Measurements from ENCODE around the gene NCAM2. TPM values are rescaled to one million over a fixed set of nuclear protein-coding genes. Genes with fewer than 3 reads are reported as not detected.

The NCAM2 gene
- polyA plus RNA-seq, 3 donors, result not detected

DNA sequence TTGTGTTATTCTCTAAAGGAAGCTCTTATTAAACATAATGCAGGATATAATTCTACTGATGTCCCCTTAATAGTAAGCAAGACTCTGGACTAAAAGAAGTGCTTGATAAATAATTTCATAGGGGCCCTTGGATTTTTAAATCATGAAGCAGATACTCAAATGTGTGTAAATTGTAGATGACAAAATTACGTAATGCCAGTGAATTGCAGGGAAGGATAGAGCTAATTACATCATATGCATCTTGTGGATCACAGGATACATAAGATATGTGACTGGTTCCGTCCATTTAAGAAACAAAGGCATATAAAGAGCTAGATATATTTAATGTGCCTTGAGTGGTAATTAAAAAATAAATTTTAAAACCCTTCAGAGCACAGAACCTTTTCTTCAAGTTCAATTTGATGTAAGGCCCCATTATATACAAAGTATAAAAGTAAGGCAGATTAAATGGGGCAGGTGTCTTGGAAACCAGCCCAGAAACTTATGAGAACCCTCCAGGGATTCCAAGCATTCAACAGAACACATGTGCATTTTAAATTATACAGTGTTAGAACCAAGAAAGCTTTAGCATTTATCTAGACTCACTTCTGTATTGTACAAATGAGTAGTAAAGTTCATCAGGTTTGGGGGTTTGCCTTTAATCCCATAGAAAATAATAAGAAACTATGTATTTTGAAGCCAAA is 190.4 kb downstream of the NCAM2 start:
- WGBS (ENCODE audit: insufficient coverage), result no CpG with 5 or more reads among the region's 2 CpGs
- no peaks in the 10 kb centered on the region for H3K9me3 ChIP-seq (replicated peaks in 1 of 2; ENCODE audit: control insufficient read depth in 1 of 2, insufficient read depth in 1 of 2, low read length in 2 of 2)

DNA sequence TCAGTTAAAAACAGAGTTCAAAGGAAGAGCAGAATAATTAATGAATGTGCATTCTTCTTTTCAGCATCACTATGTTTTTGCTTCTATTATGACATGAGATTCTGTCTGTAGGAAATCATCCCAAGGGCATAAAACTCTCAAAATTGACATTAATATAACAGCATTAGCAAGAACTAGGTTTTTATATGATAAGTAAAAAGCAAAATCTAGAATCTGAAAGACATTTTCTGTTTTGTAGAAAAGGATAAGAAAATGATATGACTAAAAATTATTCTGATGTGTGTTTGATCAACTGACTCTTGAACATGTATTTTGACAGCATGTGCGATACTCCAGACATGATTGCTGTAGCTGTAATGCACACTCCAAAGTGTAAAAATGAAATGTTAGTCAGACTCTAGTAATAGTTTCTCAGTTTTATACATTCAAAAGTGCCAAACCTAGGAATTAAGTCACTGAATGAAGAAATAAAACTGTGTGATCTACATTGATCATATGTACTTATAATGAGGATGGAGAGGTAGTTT is 197.3 kb downstream of the NCAM2 start:
- no peak for DNase-seq
- Histone ChIP-seq H3K36me3 (replicated peaks in 1 of 2; ENCODE audit: control insufficient read depth in 1 of 2, insufficient read depth in 2 of 2, low read length in 2 of 2) (no peaks in the 10 kb centered on the region), H3K9me3 (replicated peaks in 1 of 2; ENCODE audit: control insufficient read depth in 1 of 2, insufficient read depth in 1 of 2, low read length in 2 of 2) (no peaks in the 10 kb centered on the region), H3K4me3 (replicated peaks in 1 of 3; ENCODE audit: low read depth in 2 of 3, low read length in 3 of 3) (no peak overlapping the region), H4K20me1 (ENCODE audit: insufficient read depth, low read length) (no peaks in the 10 kb centered on the region), H3K27me3 (ENCODE audit: control insufficient read depth in 2 of 2, insufficient read depth in 2 of 2, low read length in 2 of 2) (no peaks in the 10 kb centered on the region), H3K27ac (ENCODE audit: low read depth in 1 of 2, low read length in 2 of 2) (no peak overlapping the region), H3K4me1 (ENCODE audit: control insufficient read depth in 1 of 2, insufficient read depth in 2 of 2, low read length in 2 of 2) (no peaks in the 10 kb centered on the region), H3K4me2 (replicated peaks; ENCODE audit: extremely low read depth, low read length, poor library complexity, severe bottlenecking) (no peak overlapping the region), H3K9ac (ENCODE audit: insufficient read depth, low read length, poor library complexity, severe bottlenecking) (no peak overlapping the region), H3K79me2 (ENCODE audit: insufficient read depth, low read length) (no peaks in the 10 kb centered on the region), H2AFZ (ENCODE audit: insufficient read depth, low read depth, low read length, poor library complexity, severe bottlenecking) (no peak overlapping the region)
- intact Hi-C loops (cut with micrococcal nuclease), result no loop called here
- Mint-ChIP-seq H3K36me3 (no peaks in the 10 kb centered on the region), H3K27ac (no peak overlapping the region), H3K27me3 (ENCODE audit: low read depth in 3 of 3) (no peaks in the 10 kb centered on the region), H3K4me1 (peaks cover 2% of the 10 kb centered on the region), H3K4me3 (no peak overlapping the region), H3K9me3 (peaks cover 0 to 3% (median 0%) of the 10 kb centered on the region in 7 donors)
- WGBS (ENCODE audit: insufficient coverage), result no CpG with 5 or more reads among the region's 1 CpG
- TF ChIP-seq, protein P1, sequence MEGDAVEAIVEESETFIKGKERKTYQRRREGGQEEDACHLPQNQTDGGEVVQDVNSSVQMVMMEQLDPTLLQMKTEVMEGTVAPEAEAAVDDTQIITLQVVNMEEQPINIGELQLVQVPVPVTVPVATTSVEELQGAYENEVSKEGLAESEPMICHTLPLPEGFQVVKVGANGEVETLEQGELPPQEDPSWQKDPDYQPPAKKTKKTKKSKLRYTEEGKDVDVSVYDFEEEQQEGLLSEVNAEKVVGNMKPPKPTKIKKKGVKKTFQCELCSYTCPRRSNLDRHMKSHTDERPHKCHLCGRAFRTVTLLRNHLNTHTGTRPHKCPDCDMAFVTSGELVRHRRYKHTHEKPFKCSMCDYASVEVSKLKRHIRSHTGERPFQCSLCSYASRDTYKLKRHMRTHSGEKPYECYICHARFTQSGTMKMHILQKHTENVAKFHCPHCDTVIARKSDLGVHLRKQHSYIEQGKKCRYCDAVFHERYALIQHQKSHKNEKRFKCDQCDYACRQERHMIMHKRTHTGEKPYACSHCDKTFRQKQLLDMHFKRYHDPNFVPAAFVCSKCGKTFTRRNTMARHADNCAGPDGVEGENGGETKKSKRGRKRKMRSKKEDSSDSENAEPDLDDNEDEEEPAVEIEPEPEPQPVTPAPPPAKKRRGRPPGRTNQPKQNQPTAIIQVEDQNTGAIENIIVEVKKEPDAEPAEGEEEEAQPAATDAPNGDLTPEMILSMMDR (IDR thresholded peaks at IDR 0.05), result no peak

More for the DNA sequence above, 190.4 kb downstream of the NCAM2 start:
- Mint-ChIP-seq H3K4me1 (peaks cover 10% of the 10 kb centered on the region), H3K36me3 (no peaks in the 10 kb centered on the region), H3K27me3 (ENCODE audit: low read depth in 3 of 3) (no peaks in the 10 kb centered on the region), H3K4me3 (no peak overlapping the region), H3K27ac (no peak overlapping the region), H3K9me3 (peaks cover 0 to 3% (median 0%) of the 10 kb centered on the region in 7 donors)
- H3K4me1 ChIP-seq (ENCODE audit: control insufficient read depth in 1 of 2, insufficient read depth in 2 of 2, low read length in 2 of 2), result no peaks in the 10 kb centered on the region
- H2AFZ ChIP-seq (ENCODE audit: insufficient read depth, low read depth, low read length, poor library complexity, severe bottlenecking), result no peak overlapping the region
- H3K36me3 ChIP-seq (replicated peaks in 1 of 2; ENCODE audit: control insufficient read depth in 1 of 2, insufficient read depth in 2 of 2, low read length in 2 of 2), result no peaks in the 10 kb centered on the region
- TF ChIP-seq, protein P1 (IDR thresholded peaks at IDR 0.05), result no peak
- no peak overlapping the region for H3K9ac ChIP-seq (ENCODE audit: insufficient read depth, low read length, poor library complexity, severe bottlenecking)
- H3K4me3 ChIP-seq (replicated peaks in 1 of 3; ENCODE audit: low read depth in 2 of 3, low read length in 3 of 3), result no peak overlapping the region
- no peak overlapping the region for H3K27ac ChIP-seq (ENCODE audit: low read depth in 1 of 2, low read length in 2 of 2)
- intact Hi-C loops (cut with micrococcal nuclease), result no loop called here
- no peaks in the 10 kb centered on the region for H4K20me1 ChIP-seq (ENCODE audit: insufficient read depth, low read length)
- no peaks in the 10 kb centered on the region for H3K27me3 ChIP-seq (ENCODE audit: control insufficient read depth in 2 of 2, insufficient read depth in 2 of 2, low read length in 2 of 2)
- no peak overlapping the region for H3K4me2 ChIP-seq (replicated peaks; ENCODE audit: extremely low read depth, low read length, poor library complexity, severe bottlenecking)
- no peaks in the 10 kb centered on the region for H3K79me2 ChIP-seq (ENCODE audit: insufficient read depth, low read length)
- no peak for DNase-seq

Measured in CD14-positive monocyte (primary cell).